Trophoblast cell (in vitro differentiated cells and primary cell): ENCODE results near the gene RIPK4.

Experiments used
- DNase-seq, 2 donors: peaks; one replicate each; pipeline ENCODE4 v3.0.0-alpha.2; 2016
- H2AFZ ChIP-seq: 2 replicates; pipeline ENCODE4 v1.6.1; 2013; ENCODE audit warnings: low read length, moderate library complexity, mild to moderate bottlenecking; ENCODE audit not compliant: insufficient read depth, poor library complexity
- H2AK5ac ChIP-seq: 2 replicates; pipeline ENCODE4 v1.6.1; 2013; ENCODE audit warnings: mild to moderate bottlenecking, low read length
- H2BK120ac ChIP-seq: 2 replicates; pipeline ENCODE4 v1.6.1; 2013; ENCODE audit warnings: low read length, mild to moderate bottlenecking, moderate library complexity; ENCODE audit not compliant: insufficient read depth, poor library complexity
- H2BK12ac ChIP-seq: 2 replicates; pipeline ENCODE4 v1.6.1; 2013; ENCODE audit warnings: mild to moderate bottlenecking, low read length, moderate library complexity
- H2BK5ac ChIP-seq: 2 replicates; pipeline ENCODE4 v1.6.1; 2013; ENCODE audit warnings: low read length, low read depth, moderate library complexity, mild to moderate bottlenecking; ENCODE audit not compliant: poor library complexity
- H3K14ac ChIP-seq: 2 replicates; pipeline ENCODE4 v1.6.1; 2013; ENCODE audit warnings: mild to moderate bottlenecking, low read length
- H3K18ac ChIP-seq: 2 replicates; pipeline ENCODE4 v1.6.1; 2013; ENCODE audit warnings: mild to moderate bottlenecking, low read length
- H3K23ac ChIP-seq: 2 replicates; pipeline ENCODE4 v1.6.1; 2013; ENCODE audit warnings: low read length
- H3K27ac ChIP-seq: 2 replicates; pipeline ENCODE4 v1.5.1; 2013; ENCODE audit warnings: low read depth, mild to moderate bottlenecking, inconsistent platforms, low read length, moderate library complexity
- H3K27me3 ChIP-seq: 2 replicates; pipeline ENCODE4 v1.6.1; 2013; ENCODE audit warnings: inconsistent platforms, mild to moderate bottlenecking, low read length, moderate library complexity; ENCODE audit not compliant: insufficient read depth
- H3K36me3 ChIP-seq, 2 experiments: 1 replicate in 1 of 2; 2 replicates in 1 of 2; pipeline ENCODE4 v1.6.1; 2013; ENCODE audit warnings: low read length in 2 of 2, mild to moderate bottlenecking in 2 of 2, moderate library complexity in 1 of 2; ENCODE audit not compliant: insufficient read depth in 2 of 2, control insufficient read depth in 1 of 2
- H3K4ac ChIP-seq: 2 replicates; pipeline ENCODE4 v1.6.1; 2013; ENCODE audit warnings: low read depth, mild to moderate bottlenecking, low read length, moderate library complexity
- H3K4me1 ChIP-seq, 2 experiments: 1 replicate in 1 of 2; 2 replicates in 1 of 2; pipeline ENCODE4 v1.6.1; 2013; ENCODE audit warnings: low read length in 2 of 2, mild to moderate bottlenecking in 2 of 2, moderate library complexity in 1 of 2; ENCODE audit not compliant: insufficient read depth in 2 of 2, control insufficient read depth in 1 of 2
- H3K4me2 ChIP-seq: 2 replicates; pipeline ENCODE4 v1.6.1; 2013; ENCODE audit warnings: inconsistent platforms, mild to moderate bottlenecking, low read length, moderate library complexity
- H3K4me3 ChIP-seq: 2 replicates; pipeline ENCODE4 v1.5.1; 2013; ENCODE audit warnings: mild to moderate bottlenecking, low read depth, low read length, inconsistent platforms
- H3K79me1 ChIP-seq: one replicate; pipeline ENCODE4 v1.6.1; 2013; ENCODE audit warnings: low read length
- H3K79me2 ChIP-seq: 2 replicates; pipeline ENCODE4 v1.6.1; 2013; ENCODE audit warnings: low read length, mild to moderate bottlenecking; ENCODE audit not compliant: control insufficient read depth, insufficient read depth, poor library complexity
- H3K9ac ChIP-seq: 2 replicates; pipeline ENCODE4 v1.6.1; 2013; ENCODE audit warnings: mild to moderate bottlenecking, low read length
- H3K9me3 ChIP-seq: 2 replicates; pipeline ENCODE4 v1.6.1; 2013; ENCODE audit warnings: low read depth, mild to moderate bottlenecking, control low read depth, inconsistent platforms, low read length; ENCODE audit not compliant: insufficient read depth
- H4K12ac ChIP-seq: 2 replicates; pipeline ENCODE4 v1.6.1; 2013; ENCODE audit warnings: low read depth, mild to moderate bottlenecking, low read length, moderate library complexity
- H4K8ac ChIP-seq: 2 replicates; pipeline ENCODE4 v1.6.1; 2013; ENCODE audit warnings: low read depth, mild to moderate bottlenecking, low read length, moderate library complexity
- H4K91ac ChIP-seq: one replicate; pipeline ENCODE4 v1.6.1; 2013; ENCODE audit warnings: low read depth, mild to moderate bottlenecking, low read length, moderate library complexity
- WGBS: extraction: QIAGEN DNeasy Blood & Tissue Kit; methylation state at CpG from one replicate; pipeline ENCODE4 v1.1.7; 2013; ENCODE audit warnings: missing lambda C conversion rate; ENCODE audit not compliant: insufficient read length, insufficient coverage; ENCODE audit errors: extremely low coverage; 5-methylcytosine and 5-hydroxymethylcytosine counted together

The RIPK4 gene

DNA sequence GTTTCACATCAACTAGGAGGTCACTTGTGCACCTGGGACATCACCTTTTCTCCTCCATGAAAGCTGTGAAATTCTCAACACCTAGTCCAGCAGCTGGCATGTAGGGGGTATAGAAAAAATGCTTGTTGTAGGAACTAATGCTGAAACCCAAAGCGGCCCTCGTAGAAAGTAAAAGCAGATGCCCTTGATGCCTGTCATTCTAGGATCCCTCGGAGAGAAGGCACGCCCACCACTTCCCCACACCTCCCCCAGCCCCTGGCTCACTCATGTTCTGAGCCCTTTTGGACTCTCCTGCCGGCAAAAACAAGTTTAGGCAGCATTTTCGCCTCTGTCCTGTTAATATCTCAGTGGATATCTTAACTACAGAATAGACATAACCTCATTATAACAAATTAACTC is 36.5 kb downstream of the RIPK4 start:
- H3K23ac ChIP-seq = no peak overlapping the region
- H2AFZ ChIP-seq = no peak overlapping the region
- no peak overlapping the region for H3K18ac ChIP-seq
- no peak overlapping the region for H4K8ac ChIP-seq
- peaks cover 9% of the 10 kb centered on the region for H3K27me3 ChIP-seq
- no peak overlapping the region for H4K91ac ChIP-seq
- H3K4ac ChIP-seq = no peak overlapping the region
- H4K12ac ChIP-seq = no peak overlapping the region
- no CpG with 5 or more reads among the region's 6 CpGs for whole genome bisulfite sequencing
- no peak overlapping the region for H2BK120ac ChIP-seq
- no peaks in the 10 kb centered on the region for H3K36me3 ChIP-seq
- H3K79me1 ChIP-seq = peaks cover 6% of the 10 kb centered on the region
- H3K14ac ChIP-seq = no peak overlapping the region
- no peak overlapping the region for H3K9ac ChIP-seq
- H3K9me3 ChIP-seq = peaks cover 4% of the 10 kb centered on the region
- H3K4me3 ChIP-seq = no peak overlapping the region
- no peak overlapping the region for H3K27ac ChIP-seq
- H2BK5ac ChIP-seq = no peak overlapping the region
- no peaks in the 10 kb centered on the region for H3K79me2 ChIP-seq
- no peak overlapping the region for H2BK12ac ChIP-seq
- no peak for DNase-seq
- no peak overlapping the region for H3K4me2 ChIP-seq
- H2AK5ac ChIP-seq = no peak overlapping the region
- H3K4me1 ChIP-seq = peaks cover 18 to 20% of the 10 kb centered on the region in 2 experiments

DNA sequence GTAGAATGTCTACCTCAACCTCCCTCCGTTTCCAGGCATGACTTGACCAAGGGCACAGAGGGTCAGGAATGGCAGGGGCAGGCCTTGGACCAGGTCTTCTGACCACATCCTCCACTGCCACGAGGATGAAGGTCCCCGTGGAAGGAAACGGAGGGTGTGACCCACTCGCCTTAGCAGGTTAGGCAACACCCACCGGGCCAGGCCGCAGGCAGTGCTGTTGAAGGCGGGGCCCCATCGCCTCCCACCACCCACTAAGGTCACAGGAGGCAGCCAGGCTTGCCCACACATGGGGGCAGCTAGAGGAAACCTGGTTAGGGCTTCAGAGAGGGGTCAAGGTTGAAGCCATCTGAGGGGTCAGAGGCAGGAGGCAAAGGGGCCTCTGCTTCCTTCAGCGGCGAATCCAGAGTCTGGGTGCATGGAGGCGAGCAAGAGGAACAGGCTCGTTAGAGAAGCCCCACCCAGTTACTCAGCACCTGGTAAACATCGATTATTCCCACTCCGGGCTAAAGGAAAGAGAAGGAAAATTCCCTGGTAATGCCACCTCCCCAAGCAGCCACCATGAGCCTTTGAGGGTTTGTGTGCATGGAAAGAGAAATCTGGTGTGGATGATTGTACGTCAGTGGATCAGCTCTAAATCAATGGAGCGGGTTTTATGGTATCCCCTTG is 37.0 kb downstream of the RIPK4 start:
- Histone ChIP-seq H3K36me3 (no peaks in the 10 kb centered on the region), H3K4me3 (no peak overlapping the region), H3K23ac (no peak overlapping the region), H3K18ac (no peak overlapping the region), H3K9me3 (peaks cover 4% of the 10 kb centered on the region), H4K12ac (no peak overlapping the region), H3K4me2 (no peak overlapping the region), H2AFZ (no peak overlapping the region), H3K79me2 (no peaks in the 10 kb centered on the region), H3K4me1 (peaks cover 18 to 21% of the 10 kb centered on the region in 2 experiments), H2BK120ac (no peak overlapping the region), H2BK12ac (no peak overlapping the region), H3K79me1 (peaks cover 6% of the 10 kb centered on the region), H4K91ac (no peak overlapping the region), H3K27ac (no peak overlapping the region), H3K9ac (no peak overlapping the region), H4K8ac (no peak overlapping the region), H3K14ac (no peak overlapping the region), H2AK5ac (no peak overlapping the region), H2BK5ac (no peak overlapping the region), H3K4ac (no peak overlapping the region), H3K27me3 (peaks cover 10% of the 10 kb centered on the region)
- no CpG with 5 or more reads among the region's 17 CpGs for WGBS
- no peak for DNase-seq

DNA sequence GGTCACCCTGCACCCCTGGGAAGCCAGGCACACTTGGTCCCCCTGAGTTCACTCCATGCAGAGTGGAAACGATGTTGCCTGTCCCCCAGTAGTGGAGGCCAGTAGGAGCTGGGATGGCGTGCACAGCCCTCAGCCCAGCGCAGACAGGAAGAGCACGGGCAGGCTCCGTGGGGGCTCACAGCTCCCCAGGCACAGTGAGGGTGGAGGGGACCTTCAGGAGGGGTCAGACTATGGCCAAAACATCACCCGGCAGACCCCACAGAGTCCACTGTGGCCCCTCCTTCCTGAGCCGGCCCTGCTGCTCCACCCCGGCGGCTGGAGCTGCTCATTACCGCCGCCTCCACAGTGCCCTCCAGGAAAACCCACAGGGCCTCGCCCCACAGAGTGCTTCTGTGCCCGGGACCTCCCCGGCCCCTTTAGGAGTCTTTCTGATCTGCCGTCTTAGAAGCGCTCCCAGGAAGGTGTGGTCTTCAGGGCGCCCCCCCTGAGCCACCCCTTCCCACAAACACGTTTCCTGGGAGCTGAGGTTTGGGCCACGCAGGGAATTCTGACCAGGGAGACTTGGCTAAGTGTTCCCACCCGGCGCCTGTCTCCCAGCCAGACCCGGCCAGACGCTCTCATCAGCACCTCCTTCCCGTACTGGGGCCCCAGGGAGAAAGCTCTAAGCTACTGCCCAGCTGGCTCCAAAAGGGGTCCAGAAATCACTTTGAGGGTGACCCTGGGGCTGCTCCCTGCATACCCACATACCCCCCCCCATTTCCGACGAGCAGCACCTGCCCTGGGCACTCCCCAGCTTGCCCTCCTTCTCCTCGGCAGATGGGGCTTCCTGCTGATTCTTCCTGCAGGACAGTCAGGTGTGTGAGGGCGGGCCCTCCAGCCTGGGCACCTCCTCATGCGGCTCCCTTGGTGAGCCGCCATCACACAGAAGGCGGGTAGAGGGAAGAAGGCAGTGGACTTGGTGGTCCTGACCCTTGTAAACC is 38.8 kb downstream of the RIPK4 start:
- H3K4ac ChIP-seq = no peak overlapping the region
- H3K36me3 ChIP-seq = no peaks in the 10 kb centered on the region
- peak overlapping the region; percentile 8 for H2BK12ac ChIP-seq
- no peak overlapping the region for H4K8ac ChIP-seq
- no peak overlapping the region for H2AFZ ChIP-seq
- peaks cover 14% of the 10 kb centered on the region for H3K27me3 ChIP-seq
- H3K4me1 ChIP-seq = peaks cover 18 to 21% of the 10 kb centered on the region in 2 experiments
- H4K12ac ChIP-seq = no peak overlapping the region
- no peak overlapping the region for H3K9ac ChIP-seq
- no peak overlapping the region for H3K18ac ChIP-seq
- no peak overlapping the region for H4K91ac ChIP-seq
- H3K14ac ChIP-seq = peak overlapping the region; percentile 4
- no peak overlapping the region for H3K4me3 ChIP-seq
- H3K9me3 ChIP-seq = peaks cover 3% of the 10 kb centered on the region
- WGBS = no CpG with 5 or more reads among the region's 31 CpGs
- no peak overlapping the region for H3K23ac ChIP-seq
- H2BK5ac ChIP-seq = no peak overlapping the region
- H3K79me1 ChIP-seq = peaks cover 6% of the 10 kb centered on the region
- H2AK5ac ChIP-seq = no peak overlapping the region
- peak overlapping the region; percentile 0 for H2BK120ac ChIP-seq
- no peaks in the 10 kb centered on the region for H3K79me2 ChIP-seq
- no peak for DNase-seq
- H3K27ac ChIP-seq = no peak overlapping the region
- no peak overlapping the region for H3K4me2 ChIP-seq

GRCh38 chr21:41726970-41727783 is 39.7 kb downstream of the RIPK4 start:
- H3K27me3 ChIP-seq = peaks cover 14% of the 10 kb centered on the region
- H4K8ac ChIP-seq = no peak overlapping the region
- peaks cover 18 to 21% of the 10 kb centered on the region in 2 experiments for H3K4me1 ChIP-seq
- H3K14ac ChIP-seq = no peak overlapping the region
- peaks cover 3% of the 10 kb centered on the region for H3K9me3 ChIP-seq
- H3K23ac ChIP-seq = no peak overlapping the region
- H3K18ac ChIP-seq = no peak overlapping the region
- no peak overlapping the region for H3K4me2 ChIP-seq
- no peaks in the 10 kb centered on the region for H3K79me2 ChIP-seq
- H3K79me1 ChIP-seq = peaks cover 6% of the 10 kb centered on the region
- no peak overlapping the region for H2BK5ac ChIP-seq
- no CpG with 5 or more reads among the region's 24 CpGs for WGBS
- no peaks in the 10 kb centered on the region for H3K36me3 ChIP-seq
- H2BK120ac ChIP-seq = peak overlapping the region; percentile 0
- no peak overlapping the region for H4K91ac ChIP-seq
- H3K4me3 ChIP-seq = no peak overlapping the region
- H3K4ac ChIP-seq = no peak overlapping the region
- H2AFZ ChIP-seq = no peak overlapping the region
- H3K27ac ChIP-seq = no peak overlapping the region
- H3K9ac ChIP-seq = no peak overlapping the region
- DNase-seq = peak; percentile 69 to 83
- H2BK12ac ChIP-seq = no peak overlapping the region
- no peak overlapping the region for H2AK5ac ChIP-seq
- no peak overlapping the region for H4K12ac ChIP-seq
